ENCODE results near the gene DGKG. TPM values are rescaled to one million over a fixed set of nuclear protein-coding genes. Genes with fewer than 3 reads are reported as not detected.

Gene DGKG
- total RNA-seq: 0.14 and 1.0 TPM in 2 replicates

GRCh38 chr3:186361762-186362536, at the start of gene DGKG:
Gene DGKG (minus strand): TSS chr3:186362234. CDS start chr3:186320459, 41,775 bp downstream.
- TF ChIP-seq, protein P1, sequence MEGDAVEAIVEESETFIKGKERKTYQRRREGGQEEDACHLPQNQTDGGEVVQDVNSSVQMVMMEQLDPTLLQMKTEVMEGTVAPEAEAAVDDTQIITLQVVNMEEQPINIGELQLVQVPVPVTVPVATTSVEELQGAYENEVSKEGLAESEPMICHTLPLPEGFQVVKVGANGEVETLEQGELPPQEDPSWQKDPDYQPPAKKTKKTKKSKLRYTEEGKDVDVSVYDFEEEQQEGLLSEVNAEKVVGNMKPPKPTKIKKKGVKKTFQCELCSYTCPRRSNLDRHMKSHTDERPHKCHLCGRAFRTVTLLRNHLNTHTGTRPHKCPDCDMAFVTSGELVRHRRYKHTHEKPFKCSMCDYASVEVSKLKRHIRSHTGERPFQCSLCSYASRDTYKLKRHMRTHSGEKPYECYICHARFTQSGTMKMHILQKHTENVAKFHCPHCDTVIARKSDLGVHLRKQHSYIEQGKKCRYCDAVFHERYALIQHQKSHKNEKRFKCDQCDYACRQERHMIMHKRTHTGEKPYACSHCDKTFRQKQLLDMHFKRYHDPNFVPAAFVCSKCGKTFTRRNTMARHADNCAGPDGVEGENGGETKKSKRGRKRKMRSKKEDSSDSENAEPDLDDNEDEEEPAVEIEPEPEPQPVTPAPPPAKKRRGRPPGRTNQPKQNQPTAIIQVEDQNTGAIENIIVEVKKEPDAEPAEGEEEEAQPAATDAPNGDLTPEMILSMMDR (conservative IDR thresholded peaks at IDR 0.05; ENCODE audit: low read depth, low read length): no peak
- no peak for DNase-seq (ENCODE audit: low read depth)
- peak within 1 kb of the TSS; percentile 47 for H3K4me3 ChIP-seq (ENCODE audit: low read depth, low read length)

DNA sequence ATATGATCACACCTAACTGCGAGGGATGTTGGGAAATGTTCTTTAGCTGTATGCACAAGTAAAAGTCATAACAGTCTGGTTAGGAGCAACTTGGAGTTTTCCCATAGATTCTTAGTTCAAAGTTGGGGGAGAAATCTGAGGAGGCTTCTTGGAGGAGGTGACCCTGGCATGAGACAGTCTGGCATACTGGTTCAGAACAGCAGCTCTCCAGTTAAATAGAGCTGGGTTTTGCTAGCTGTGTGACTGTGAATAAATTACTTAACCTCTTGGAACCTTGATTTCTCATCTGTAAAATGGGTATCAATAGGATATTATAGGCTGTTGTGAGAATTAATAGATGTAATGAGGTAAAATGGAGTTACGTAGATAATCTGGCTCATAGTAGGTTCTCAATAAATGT, 49.1 kb upstream of the DGKG start:
- no peak overlapping the region for H3K4me3 ChIP-seq (ENCODE audit: low read depth, low read length)
- TF ChIP-seq, protein P1 (conservative IDR thresholded peaks at IDR 0.05; ENCODE audit: low read depth, low read length): no peak
- no peak for DNase-seq (ENCODE audit: low read depth)

DNA sequence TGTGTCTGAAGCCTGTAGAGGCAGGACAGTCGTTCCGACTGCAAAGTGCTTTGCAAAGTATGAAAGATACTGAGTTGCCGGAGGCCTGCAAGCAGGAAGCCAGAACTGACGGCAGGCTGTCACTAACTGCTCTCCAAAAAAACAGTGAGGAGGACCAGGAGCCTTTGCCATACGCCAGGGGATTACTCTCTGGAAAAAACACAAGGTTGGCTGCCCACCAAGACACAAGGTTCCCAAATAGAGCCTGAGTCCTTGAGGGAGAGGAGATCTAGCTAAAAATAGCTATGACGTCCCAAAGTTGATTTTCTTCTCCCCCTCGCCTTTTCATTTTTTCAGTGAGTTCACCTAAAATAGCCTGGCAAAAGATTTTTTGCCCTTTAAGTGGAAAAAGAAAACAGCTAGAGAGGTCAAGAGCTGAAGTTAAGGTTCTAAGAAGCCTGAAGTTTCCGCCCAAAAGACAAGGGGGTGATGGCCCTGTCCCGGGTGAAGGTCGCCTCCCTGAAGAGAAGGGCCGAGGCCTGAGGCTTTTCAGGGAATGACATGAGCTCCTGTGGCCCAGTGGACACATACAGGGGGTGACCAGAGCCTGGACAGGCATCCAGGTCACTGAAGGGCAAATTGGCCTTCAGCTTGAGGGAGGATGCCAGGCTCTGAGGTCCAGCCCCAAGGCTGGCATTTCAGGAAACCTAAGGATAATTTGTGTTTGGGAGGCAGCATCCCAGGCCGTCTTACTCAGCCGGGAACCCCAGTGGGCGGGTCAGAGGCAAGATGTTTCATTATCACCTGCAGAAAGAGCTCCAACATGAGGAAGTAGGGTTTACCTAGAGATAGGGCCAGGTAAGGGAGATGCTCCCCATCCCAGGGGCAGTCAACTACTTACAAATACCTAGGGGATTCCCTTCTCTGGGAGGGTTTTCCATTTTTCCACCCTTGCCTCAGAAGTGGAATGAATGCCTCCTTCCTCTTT, 44.9 kb upstream of the DGKG start:
- no peak overlapping the region for H3K4me3 ChIP-seq (ENCODE audit: low read depth, low read length)
- TF ChIP-seq, protein P1 (conservative IDR thresholded peaks at IDR 0.05; ENCODE audit: low read depth, low read length): no peak
- no peak for DNase-seq (ENCODE audit: low read depth)

- no peak overlapping the region for H3K4me3 ChIP-seq (ENCODE audit: low read depth, low read length)
- TF ChIP-seq, protein P1 (conservative IDR thresholded peaks at IDR 0.05; ENCODE audit: low read depth, low read length): no peak
- no peak for DNase-seq (ENCODE audit: low read depth)
Observed at GRCh38 chr3:186401556-186401955, 39.5 kb upstream of the DGKG start.

DNA sequence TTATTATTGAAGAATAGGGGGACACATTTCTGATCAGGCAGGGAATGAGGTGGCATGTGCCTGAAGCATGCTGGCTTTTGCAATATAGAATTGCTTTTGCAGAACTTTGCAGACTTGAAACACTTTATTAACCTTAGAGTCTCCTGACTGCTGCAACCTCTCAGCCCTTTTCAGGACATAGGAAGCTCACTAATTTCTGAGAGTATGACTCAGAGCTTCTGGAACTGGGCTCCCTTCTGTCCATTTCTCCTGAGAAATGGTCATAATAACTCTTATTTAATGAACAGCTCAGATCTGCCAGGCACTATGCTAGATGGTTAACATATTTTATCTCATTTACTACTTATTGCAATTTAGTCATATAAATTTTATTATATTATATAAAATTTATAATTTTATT, 38.6 kb upstream of the DGKG start:
- DNase-seq (ENCODE audit: low read depth): no peak
- H3K4me3 ChIP-seq (ENCODE audit: low read depth, low read length): no peak overlapping the region
- TF ChIP-seq, protein P1 (conservative IDR thresholded peaks at IDR 0.05; ENCODE audit: low read depth, low read length): no peak

DNA sequence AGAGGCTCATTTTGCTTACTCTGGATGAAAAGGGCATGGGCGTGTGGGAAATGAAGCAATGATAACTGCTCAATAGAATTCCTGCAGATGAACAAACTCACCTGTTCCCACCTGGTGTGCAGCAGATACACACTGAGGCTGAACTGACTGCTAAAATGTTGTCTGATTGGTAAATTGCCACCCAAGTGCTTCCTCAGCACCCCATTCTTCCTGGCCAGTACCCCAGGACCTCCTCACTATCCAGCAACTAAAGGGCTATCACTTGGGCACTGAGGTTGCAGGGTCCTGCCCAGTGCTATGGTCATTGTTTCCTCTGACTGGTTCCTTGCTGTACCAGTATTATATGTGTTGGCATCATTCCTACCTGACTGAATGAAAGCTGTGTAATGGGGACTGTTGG, 38.0 kb upstream of the DGKG start:
- TF ChIP-seq, protein P1 (conservative IDR thresholded peaks at IDR 0.05; ENCODE audit: low read depth, low read length): no peak
- H3K4me3 ChIP-seq (ENCODE audit: low read depth, low read length): no peak overlapping the region

More for the DNA sequence above, 38.0 kb upstream of the DGKG start:
- DNase-seq (ENCODE audit: low read depth): no peak
